Caco-2 (cell line): ENCODE measurements around the gene ST6GAL1. TPM values are rescaled to one million over a fixed set of nuclear protein-coding genes. Genes with fewer than 3 reads are reported as not detected.

Experiments used
- BruUV-seq: library from RNA; stranded (reverse); fragments of 400-500 nt; replicated peaks from 2 replicates; lab custom pipeline; 2021; lab: Mats Ljungman, UMichigan
- CTCF ChIA-PET: fragments of 300-600 bp; sonication (Branson Sonifier 250); formaldehyde crosslinking; loops from one replicate; lab custom pipeline; 2022; ENCODE audit warnings: antibody characterized with exemption; lab: Charles Lee
- POLR2A ChIA-PET: fragments of 300-600 bp; sonication (Branson Sonifier 250); formaldehyde crosslinking; loops from one replicate; lab custom pipeline; 2022; ENCODE audit warnings: antibody characterized with exemption; lab: Charles Lee
- DNase-seq, 2 experiments: peaks; one replicate each; pipeline versions ENCODE4 v3.0.0 to v3.0.0-alpha.2; 2020 to 2022
- H3K27me3 ChIP-seq: replicated peaks from 2 replicates; pipeline ENCODE4 v1.6.0; 2011; ENCODE audit warnings: low read length; ENCODE audit not compliant: control insufficient read depth, insufficient read depth
- H3K36me3 ChIP-seq: 2 replicates; pipeline ENCODE4 v1.5.1; 2011; ENCODE audit warnings: low read length; ENCODE audit not compliant: control insufficient read depth, insufficient read depth
- H3K4me1 ChIP-seq: fragments of 250-450 bp; sonication (Bioruptor Pico); 2 replicates; pipeline ENCODE4 v1.5.1; 2020; ENCODE audit warnings: mild to moderate bottlenecking
- H3K4me3 ChIP-seq: 2 replicates; pipeline ENCODE4 v1.5.1; 2011; ENCODE audit warnings: low read depth, mild to moderate bottlenecking, control low read depth, low read length
- H3K9me3 ChIP-seq: fragments of 250-450 bp; sonication (Bioruptor Pico); 2 replicates; pipeline ENCODE4 v1.5.1; 2020; ENCODE audit warnings: mild to moderate bottlenecking, moderate library complexity
- H3K27ac Mint-ChIP-seq: one replicate; pipeline ENCODE4 v1.8.0; 2022; ENCODE audit warnings: mixed read lengths; ENCODE audit not compliant: unreplicated experiment
- H3K27me3 Mint-ChIP-seq: one replicate; pipeline ENCODE4 v1.8.0; 2022; ENCODE audit warnings: mixed read lengths; ENCODE audit not compliant: insufficient read depth, unreplicated experiment
- H3K36me3 Mint-ChIP-seq: one replicate; pipeline ENCODE4 v1.8.0; 2022; ENCODE audit warnings: mild to moderate bottlenecking, mixed read lengths; ENCODE audit not compliant: insufficient read depth, unreplicated experiment
- H3K4me1 Mint-ChIP-seq: one replicate; pipeline ENCODE4 v1.8.0; 2022; ENCODE audit warnings: low read depth, mixed read lengths; ENCODE audit not compliant: unreplicated experiment
- H3K4me3 Mint-ChIP-seq: one replicate; pipeline ENCODE4 v1.8.0; 2022; ENCODE audit warnings: mild to moderate bottlenecking, moderate library complexity, mixed read lengths; ENCODE audit not compliant: unreplicated experiment
- H3K9me3 Mint-ChIP-seq: one replicate; pipeline ENCODE4 v1.8.0; 2022; ENCODE audit warnings: mixed read lengths; ENCODE audit not compliant: unreplicated experiment
- CTCF ChIP-seq, 2 experiments: fragments of 200-600 bp in 1 of 2; IDR thresholded peaks; 1 replicate in 1 of 2; 2 replicates in 1 of 2; pipeline versions ENCODE4 v1.5.1 to v1.8.0; 2011 to 2022; ENCODE audit warnings: antibody characterized with exemption in 1 of 2, control low read depth in 1 of 2, inconsistent platforms in 1 of 2, low read depth in 1 of 2, low read length in 1 of 2, mild to moderate bottlenecking in 1 of 2, moderate library complexity in 1 of 2; ENCODE audit not compliant: insufficient read depth in 1 of 2, severe bottlenecking in 1 of 2, unreplicated experiment in 1 of 2
- intact Hi-C: fragments of 100-400 bp; cut with micrococcal nuclease; formaldehyde crosslinking; loops from one replicate; pipeline ENCODE4 v1.10.0; 2022; ENCODE audit not compliant: unreplicated experiment
- total RNA-seq: library from RNA; stranded (reverse); gene quantifications from 2 replicates; pipeline ENCODE4 v1.2.3, GENCODE V29; 2022

The ST6GAL1 gene
- total RNA-seq, 1 experiment from 2014 or later, result 34.6 TPM

DNA sequence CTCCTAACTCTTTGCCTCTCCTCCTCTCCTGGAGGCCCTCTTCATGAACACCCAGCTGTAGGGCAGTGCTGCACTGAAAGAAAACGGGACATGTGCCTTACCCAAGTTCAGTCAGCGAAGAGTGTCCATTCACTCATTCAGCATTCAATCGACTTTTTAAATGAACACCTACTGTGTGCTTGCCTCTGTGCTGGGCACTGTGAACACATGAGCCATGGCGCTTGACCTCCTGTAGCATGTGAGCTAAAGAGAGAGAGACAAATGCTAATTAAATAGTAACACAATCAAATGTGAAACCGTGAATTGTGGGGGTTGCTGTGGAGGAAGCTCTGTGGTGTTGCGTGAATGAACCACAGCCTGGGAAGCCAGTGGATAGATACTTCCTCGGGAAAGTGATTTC lies 43.4 kb downstream of the ST6GAL1 start:
- BruUV-seq, result no TSS peak
- intact Hi-C loops, result no loop called here
- no peak for TF ChIP-seq CTCF (IDR thresholded peaks at IDR 0.05; ENCODE audit: insufficient read depth in 1 of 2, low read depth in 1 of 2, low read length in 1 of 2, severe bottlenecking in 1 of 2, unreplicated experiment in 1 of 2)
- H3K27ac Mint-ChIP-seq, result no peak overlapping the region
- no peaks in the 10 kb centered on the region for H3K27me3 ChIP-seq
- POLR2A ChIA-PET, result no interaction called here
- no peak for DNase-seq
- peaks cover 3% of the 10 kb centered on the region for H3K36me3 ChIP-seq
- H3K4me3 Mint-ChIP-seq, result no peak overlapping the region
- no peaks in the 10 kb centered on the region for H3K27me3 Mint-ChIP-seq
- no peaks in the 10 kb centered on the region for H3K9me3 Mint-ChIP-seq
- H3K4me1 ChIP-seq, result no peaks in the 10 kb centered on the region
- no peaks in the 10 kb centered on the region for H3K4me1 Mint-ChIP-seq
- no peak overlapping the region for H3K4me3 ChIP-seq
- H3K9me3 ChIP-seq, result no peaks in the 10 kb centered on the region
- CTCF ChIA-PET, result interaction anchor here (1.1 kb wide), 1 partner anchor 191 kb away, joined by 6 read pairs; no protein-coding TSS in a partner anchor
- H3K36me3 Mint-ChIP-seq, result no peaks in the 10 kb centered on the region

DNA sequence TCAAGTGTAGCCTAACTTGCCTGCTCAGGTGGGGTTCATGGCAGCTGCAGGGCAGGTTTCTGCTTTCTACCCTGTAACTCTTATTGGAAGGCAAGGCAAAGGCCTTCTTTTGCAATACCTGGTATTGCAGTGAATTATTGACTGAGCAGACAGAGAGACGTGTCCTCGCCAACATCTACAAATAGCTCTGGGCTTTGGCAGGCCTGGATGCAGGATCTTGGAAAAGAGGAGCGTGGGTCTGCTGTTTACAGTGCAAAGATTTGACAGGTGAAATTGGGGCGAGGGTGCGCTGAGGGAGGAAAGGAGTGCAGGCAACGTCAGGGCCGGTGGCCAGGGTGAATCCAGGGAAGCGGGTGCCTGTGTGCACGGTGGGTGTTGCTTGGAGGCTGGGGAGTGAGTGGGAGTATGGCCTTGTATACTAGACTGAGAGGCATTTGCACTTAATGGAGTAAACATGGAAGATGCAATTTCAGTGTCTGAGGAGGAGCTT lies 44.5 kb downstream of the ST6GAL1 start:
- no TSS peak for BruUV-seq
- Histone ChIP-seq H3K4me1 (no peaks in the 10 kb centered on the region), H3K4me3 (no peak overlapping the region), H3K27me3 (no peaks in the 10 kb centered on the region), H3K36me3 (peaks cover 3% of the 10 kb centered on the region), H3K9me3 (no peaks in the 10 kb centered on the region)
- no peak for TF ChIP-seq CTCF (IDR thresholded peaks at IDR 0.05; ENCODE audit: insufficient read depth in 1 of 2, low read depth in 1 of 2, low read length in 1 of 2, severe bottlenecking in 1 of 2, unreplicated experiment in 1 of 2)
- Mint-ChIP-seq H3K9me3 (no peaks in the 10 kb centered on the region), H3K27me3 (no peaks in the 10 kb centered on the region), H3K4me1 (no peaks in the 10 kb centered on the region), H3K4me3 (no peak overlapping the region), H3K36me3 (no peaks in the 10 kb centered on the region), H3K27ac (no peak overlapping the region)
- ChIA-PET POLR2A (no interaction called here), CTCF (interaction anchor here (0.9 to 1.1 kb wide), 2 partner anchors 126 to 190 kb away, joined by 3 to 6 read pairs; no protein-coding TSS in a partner anchor)
- intact Hi-C loops, result no loop called here
- DNase-seq, result peak in 1 of 2 experiments; percentile 6

DNA sequence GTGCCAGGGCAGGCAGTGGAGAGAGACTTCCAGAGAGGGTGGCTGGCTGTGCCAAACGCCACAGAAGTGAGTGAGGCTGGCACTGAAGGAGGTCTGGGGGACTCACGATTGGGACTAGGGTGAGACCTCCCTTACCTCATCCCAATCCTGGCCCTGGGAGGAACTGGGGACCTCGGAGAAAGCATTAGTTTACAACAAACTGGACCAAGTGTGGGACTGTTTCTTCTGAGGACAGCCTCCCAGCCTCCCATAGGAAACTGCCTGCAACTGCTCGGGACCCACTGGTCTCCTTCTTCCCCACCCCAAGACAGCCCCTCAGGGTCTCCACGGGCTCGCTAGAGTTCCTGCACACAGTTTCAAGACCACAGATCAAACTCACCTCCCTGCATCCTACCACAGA lies 45.4 kb downstream of the ST6GAL1 start:
- no peak for DNase-seq
- peaks cover 2% of the 10 kb centered on the region for H3K4me1 Mint-ChIP-seq
- Histone ChIP-seq H3K4me3 (no peak overlapping the region), H3K4me1 (no peaks in the 10 kb centered on the region), H3K27me3 (no peaks in the 10 kb centered on the region), H3K36me3 (peaks cover 3% of the 10 kb centered on the region), H3K9me3 (no peaks in the 10 kb centered on the region)
- H3K36me3 Mint-ChIP-seq, result peaks cover 2% of the 10 kb centered on the region
- H3K9me3 Mint-ChIP-seq, result no peaks in the 10 kb centered on the region
- no peaks in the 10 kb centered on the region for H3K27me3 Mint-ChIP-seq
- ChIA-PET POLR2A (no interaction called here), CTCF (interaction anchor here (0.9 kb wide), 1 partner anchor 127 kb away, joined by 3 read pairs; no protein-coding TSS in a partner anchor)
- H3K27ac Mint-ChIP-seq, result no peak overlapping the region
- no peak for TF ChIP-seq CTCF (IDR thresholded peaks at IDR 0.05; ENCODE audit: insufficient read depth in 1 of 2, low read depth in 1 of 2, low read length in 1 of 2, severe bottlenecking in 1 of 2, unreplicated experiment in 1 of 2)
- intact Hi-C loops, result no loop called here
- no peak overlapping the region for H3K4me3 Mint-ChIP-seq
- BruUV-seq, result no TSS peak
